GM21447 (cell line): ENCODE results near the gene MTMR10.
A peak's percentile ranks its signal among the peaks of the same experiment; 100 is the strongest.

Experiments used
- ATAC-seq: cut with Tn5 transposase; IDR thresholded peaks from one replicate; pipeline ENCODE4 v1.9.1; 2021; ENCODE audit not compliant: unreplicated experiment

MTMR10 gene

GRCh38 chr15:30921781-30922479 is 69.5 kb downstream of the MTMR10 start:
- ATAC-seq = no peak

- ATAC-seq = no peak
Measured at GRCh38 chr15:30921106-30921505, 70.3 kb downstream of the MTMR10 start.

- no peak for ATAC-seq
Measured at GRCh38 chr15:30919877-30920550, 71.4 kb downstream of the MTMR10 start.

GRCh38 chr15:30918366-30918765 is 73.1 kb downstream of the MTMR10 start:
- no peak for ATAC-seq

GRCh38 chr15:30917675-30918074 is 73.8 kb downstream of the MTMR10 start:
- ATAC-seq = no peak

- no peak for ATAC-seq
Measured at GRCh38 chr15:30917013-30917412, 74.4 kb downstream of the MTMR10 start.

GRCh38 chr15:30913761-30914160 is 77.7 kb downstream of the MTMR10 start:
- no peak for ATAC-seq

GRCh38 chr15:30906366-30906765 is 85.1 kb downstream of the MTMR10 start:
- ATAC-seq = no peak

GRCh38 chr15:30905821-30906220 is 85.6 kb downstream of the MTMR10 start:
- no peak for ATAC-seq

GRCh38 chr15:30904812-30905211 is 86.6 kb downstream of the MTMR10 start:
- ATAC-seq = no peak

GRCh38 chr15:30903497-30904187 is 87.8 kb downstream of the MTMR10 start, which contains the start of gene FAN1:
Gene FAN1, plus strand, starts transcription at chr15:30903915. Its CDS starts 749 bp downstream, at chr15:30904664.
- ATAC-seq = peak; percentile 87

GRCh38 chr15:30901889-30902288 is 89.5 kb downstream of the MTMR10 start:
- ATAC-seq = no peak

- ATAC-seq = no peak
Measured at GRCh38 chr15:30896211-30896606, 95.2 kb downstream of the MTMR10 start.

- ATAC-seq = no peak
Measured at GRCh38 chr15:30895461-30896210, 95.8 kb downstream of the MTMR10 start.

- no peak for ATAC-seq
Measured at GRCh38 chr15:30889196-30889595, 102.2 kb downstream of the MTMR10 start.
